Stimulated activated CD8-positive, alpha-beta memory T cell treated with anti-CD3 and anti-CD28 coated beads, Interleukin-2, amount 100 ng/mL, for 1 hour (primary cell): ENCODE results near the gene HEY2.
"Not testable (repeated sequence)": the region's sequence is repeated elsewhere in the genome, so short reads cannot be mapped to it uniquely, and the experiment has no call there.

Source experiments
- DNase-seq, 2 donors: peaks; one replicate each; pipeline ENCODE4 v3.0.0-alpha.2; 2020; ENCODE audit warnings: low read depth in 2 of 2

The HEY2 gene

DNA sequence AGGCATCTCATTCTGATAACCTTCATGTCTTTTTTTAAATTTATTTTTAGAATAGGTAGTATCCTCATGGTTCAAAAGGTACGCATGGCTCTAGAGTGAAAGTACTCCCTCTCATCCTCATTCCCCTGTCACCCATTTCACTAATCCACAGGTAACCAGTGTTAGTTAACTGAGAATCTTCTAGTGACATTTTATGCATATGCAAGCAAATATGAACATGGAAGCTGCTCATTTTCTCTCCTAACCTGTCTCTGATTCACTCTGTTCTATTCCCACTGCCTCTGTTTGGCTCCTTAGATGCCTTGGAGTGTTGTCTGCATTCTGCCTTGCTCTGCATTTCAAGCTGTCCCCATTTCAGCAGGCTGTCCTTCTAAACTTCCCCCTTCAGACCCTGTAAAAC, 45.9 kb downstream of the HEY2 start:
- no peak for DNase-seq

DNA sequence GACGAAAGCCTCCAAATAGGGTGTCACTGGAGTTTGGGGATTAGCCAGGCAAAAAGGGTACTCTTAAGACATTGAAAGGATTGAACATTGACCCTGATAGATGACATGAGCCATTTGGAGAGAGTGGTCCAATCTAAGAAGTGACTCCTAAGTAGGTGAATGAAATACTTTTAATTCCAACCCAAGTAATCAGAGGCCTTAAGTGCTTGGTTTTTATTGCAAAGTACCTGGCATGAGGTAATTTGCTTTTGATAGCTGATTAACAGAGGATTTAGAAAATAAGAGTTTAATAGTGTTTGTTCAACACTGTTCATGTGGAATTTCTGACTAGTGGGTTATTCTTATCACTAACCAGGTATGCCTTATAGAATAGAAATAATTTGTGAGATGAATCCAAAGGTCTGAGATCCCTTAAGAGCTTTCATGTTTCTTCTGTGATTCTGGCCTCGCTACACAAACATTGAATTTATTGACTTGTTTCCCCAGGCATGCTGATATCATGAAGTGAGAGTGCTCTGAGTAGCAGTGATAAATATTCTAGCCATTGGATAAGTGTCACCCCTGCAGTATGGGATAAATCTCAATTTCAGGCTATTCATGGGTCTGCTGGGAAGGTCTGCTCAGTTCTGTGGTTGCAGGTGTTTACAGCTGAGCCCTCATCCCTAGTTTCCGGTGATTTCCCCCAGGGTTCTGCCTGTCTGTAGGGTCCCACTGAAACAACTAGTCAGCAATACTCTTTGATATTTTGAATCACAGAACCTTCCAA, 47.9 kb downstream of the HEY2 start:
- no peak for DNase-seq

GRCh38 chr6:125797886-125798444, 48.5 kb downstream of the HEY2 start:
- DNase-seq: no peak

DNA sequence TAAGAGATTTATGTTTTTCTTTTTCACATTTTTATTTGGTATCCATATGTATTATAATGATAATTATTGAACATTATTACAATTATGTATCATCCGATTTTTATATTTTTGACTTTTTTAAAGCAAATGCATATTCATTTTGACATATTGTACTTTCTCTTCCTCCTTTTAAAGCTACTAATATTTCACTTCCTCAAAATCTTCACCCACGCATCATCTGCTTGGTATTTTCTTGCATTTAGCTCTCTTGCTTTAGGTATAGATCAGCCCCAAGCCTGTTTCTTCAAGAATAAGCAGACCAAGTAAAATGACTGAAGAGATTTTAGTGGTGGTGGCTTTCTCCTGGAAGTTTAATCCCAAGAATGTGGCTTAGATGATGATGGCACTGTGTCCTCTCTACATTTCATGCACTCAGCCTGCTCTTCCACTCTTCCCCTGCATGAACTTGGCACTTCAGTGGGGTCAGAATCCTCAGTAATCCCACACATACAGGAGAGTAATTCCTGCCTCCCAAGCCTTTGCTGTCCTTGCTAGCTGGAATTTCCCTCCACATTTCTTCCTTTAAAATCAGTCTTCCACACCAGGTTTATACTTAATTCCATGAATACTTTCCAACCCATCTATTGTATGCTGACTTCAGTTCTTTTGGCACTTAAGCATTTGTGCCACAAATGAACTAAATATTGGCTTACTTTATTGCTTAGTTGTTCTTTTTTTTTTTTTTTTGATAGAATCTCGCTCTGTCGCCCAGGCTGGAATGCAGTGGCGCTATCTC, 49.5 kb downstream of the HEY2 start:
- DNase-seq: no peak

DNA sequence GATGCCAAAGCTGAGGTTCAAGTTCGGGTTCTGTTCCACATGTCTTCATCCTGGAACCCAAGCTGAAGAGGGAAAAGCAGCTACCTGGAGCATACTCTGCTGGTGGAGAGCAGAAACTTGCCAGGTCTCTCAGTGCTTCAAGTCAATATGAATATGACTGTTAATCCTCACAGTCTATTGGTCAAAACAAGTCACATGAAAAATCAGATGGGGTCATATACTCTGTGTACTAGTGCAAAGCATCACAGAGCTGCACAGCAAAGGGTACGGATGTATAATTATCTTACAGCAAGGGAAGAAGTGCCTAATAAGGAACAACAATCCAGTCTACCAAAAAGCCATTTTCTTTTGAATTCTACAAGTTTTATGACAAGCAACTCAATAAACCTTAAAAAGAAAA, 53.0 kb downstream of the HEY2 start:
- DNase-seq: no peak

DNA sequence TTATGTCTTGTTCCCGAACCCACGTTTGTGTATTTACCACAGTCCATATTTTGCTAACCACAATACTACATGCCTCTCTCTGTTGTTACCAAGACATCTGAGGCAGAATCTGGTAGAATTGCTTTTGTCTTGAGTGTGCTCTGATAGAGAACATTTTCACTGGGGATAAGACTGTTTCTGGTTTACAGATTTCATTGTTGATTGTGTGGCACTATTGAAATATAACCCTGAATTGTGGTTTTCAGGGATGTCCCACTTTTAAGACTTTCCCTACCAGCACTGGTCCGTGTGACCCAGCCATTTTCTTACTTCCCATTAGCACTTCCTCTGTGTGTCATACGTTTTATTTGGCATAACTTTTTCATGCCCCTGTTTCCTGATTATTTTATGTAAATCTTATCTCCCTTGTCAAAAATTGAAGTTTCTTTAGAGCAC, 53.5 kb downstream of the HEY2 start:
- DNase-seq: no peak

DNA sequence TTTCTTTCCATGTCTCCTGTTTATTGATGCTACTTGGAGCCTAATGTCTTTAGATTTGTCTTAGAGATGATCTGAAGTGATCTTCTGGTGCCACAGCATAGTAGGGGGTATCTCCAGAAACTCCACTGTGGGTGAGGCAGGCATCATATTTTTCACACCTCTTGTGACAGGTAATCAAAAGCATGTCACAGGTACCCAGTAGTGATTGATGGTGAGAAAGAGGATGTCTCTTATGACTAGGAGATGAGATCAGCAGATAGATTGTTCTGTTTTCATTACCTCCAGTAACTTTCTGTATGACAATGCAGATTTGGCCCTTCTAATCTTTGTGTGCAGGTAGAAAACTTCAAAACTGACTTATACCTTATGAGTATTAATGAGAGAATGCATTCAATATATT, 54.8 kb downstream of the HEY2 start:
- DNase-seq: no peak

DNA sequence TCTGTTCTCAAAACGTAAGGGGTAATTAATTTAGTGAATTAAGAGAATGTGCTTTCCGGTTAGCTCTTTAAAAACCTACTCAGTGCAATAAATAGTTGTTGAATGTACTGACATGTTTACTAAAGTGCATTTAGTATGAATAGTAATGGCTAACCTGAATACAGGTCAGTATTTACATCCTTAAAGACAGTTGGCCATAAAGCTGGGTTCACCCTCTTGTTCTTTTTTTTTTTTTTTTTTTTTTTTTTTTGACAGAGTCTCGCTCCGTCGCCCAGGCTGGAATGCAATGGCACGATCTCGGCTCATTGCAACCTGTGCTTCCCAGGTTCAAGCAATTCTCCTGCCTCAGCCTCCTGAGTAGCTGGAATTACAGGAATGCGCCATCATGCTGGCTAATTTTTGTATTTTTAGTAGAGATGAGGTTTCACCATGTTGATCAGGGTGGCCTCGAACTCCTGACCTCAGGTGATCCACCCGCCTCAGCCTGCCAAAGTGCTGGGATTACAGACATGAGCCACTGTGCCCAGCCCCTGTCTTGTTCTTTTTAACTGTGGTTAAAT, 55.5 kb downstream of the HEY2 start:
- DNase-seq: not testable (repeated sequence)

DNA sequence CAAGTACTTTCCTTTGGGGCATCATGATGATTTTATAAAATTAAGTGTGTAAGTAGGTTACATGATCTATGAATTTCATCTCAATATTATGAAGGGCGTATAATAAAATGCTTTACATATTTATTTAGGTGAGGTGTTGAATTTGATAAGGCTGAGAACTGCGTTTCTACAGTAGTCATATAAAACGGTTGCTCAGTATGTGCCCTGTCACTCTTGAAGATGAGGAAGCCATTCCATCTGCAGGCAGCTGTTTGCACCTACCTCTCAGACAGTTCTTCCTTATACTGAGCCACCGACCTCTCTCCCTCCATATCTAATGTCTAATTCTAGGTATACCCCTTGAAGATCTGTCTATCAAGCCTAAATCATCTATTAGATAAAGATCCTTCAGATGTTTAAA, 57.4 kb downstream of the HEY2 start:
- DNase-seq: no peak

DNA sequence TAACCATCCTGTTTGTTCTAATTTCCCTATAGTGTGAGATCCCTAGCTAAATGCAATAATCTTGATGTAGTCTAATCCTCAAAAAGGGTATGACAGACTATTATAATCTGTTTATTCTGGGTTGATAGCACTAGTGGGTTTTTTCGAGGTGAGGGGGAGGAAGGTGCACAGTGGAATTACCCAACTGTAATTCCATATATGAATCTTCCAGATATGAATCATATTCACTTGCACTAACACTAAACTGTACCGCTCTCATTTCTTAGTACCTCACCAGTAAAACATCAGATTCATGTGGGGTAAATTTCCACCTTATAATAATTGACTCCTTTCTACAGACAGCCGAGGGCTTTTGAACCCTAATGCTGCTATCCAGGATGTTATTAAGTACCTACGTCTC, 57.9 kb downstream of the HEY2 start:
- no peak for DNase-seq

- no peak for DNase-seq
Observed at GRCh38 chr6:125808060-125808459, 58.6 kb downstream of the HEY2 start.

DNA sequence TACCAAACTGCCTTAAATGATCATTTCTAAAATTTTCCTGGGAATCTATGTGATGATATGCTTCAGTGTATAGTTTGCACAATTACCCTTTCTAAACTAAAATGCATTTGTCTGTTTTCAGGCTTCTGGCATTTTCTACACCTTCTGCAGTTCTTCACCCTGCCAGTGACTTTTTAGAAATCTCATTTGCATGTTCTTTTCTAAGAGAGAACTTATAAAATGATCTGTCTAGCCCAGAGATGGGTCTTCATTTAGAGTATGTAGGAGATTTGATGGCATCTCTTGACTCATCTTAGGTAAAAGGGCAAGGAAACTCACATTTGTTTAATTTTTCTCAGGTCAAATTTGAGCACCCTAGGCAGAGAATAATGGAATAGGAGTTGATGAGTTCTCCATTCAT, 59.2 kb downstream of the HEY2 start:
- DNase-seq: no peak

GRCh38 chr6:125809570-125810170, 60.2 kb downstream of the HEY2 start:
- DNase-seq: no peak

GRCh38 chr6:125810445-125810844, 61.0 kb downstream of the HEY2 start:
- no peak for DNase-seq
